Muscle of leg (tissue), 11 donors: ENCODE measurements around the gene LRRC15. TPM values are rescaled to one million over a fixed set of nuclear protein-coding genes. Genes with fewer than 3 reads are reported as not detected.

ENCODE experiments used
- DNase-seq: peaks from one replicate; pipeline ENCODE4 v3.0.0; 2013
- H3K27ac ChIP-seq: one replicate; pipeline ENCODE4 v1.5.1; 2013; ENCODE audit warnings: mild to moderate bottlenecking, low read length, control low read depth
- H3K27me3 ChIP-seq: one replicate; pipeline ENCODE4 v1.6.1; 2013; ENCODE audit warnings: low read length; ENCODE audit not compliant: control insufficient read depth, insufficient read depth
- H3K36me3 ChIP-seq: one replicate; pipeline ENCODE4 v1.6.1; 2013; ENCODE audit warnings: low read length; ENCODE audit not compliant: control insufficient read depth, insufficient read depth
- H3K4me1 ChIP-seq: one replicate; pipeline ENCODE4 v1.6.1; 2013; ENCODE audit warnings: low read length; ENCODE audit not compliant: control insufficient read depth, insufficient read depth
- H3K4me3 ChIP-seq: one replicate; pipeline ENCODE4 v1.5.1; 2013; ENCODE audit warnings: low read length, control low read depth
- H3K9me3 ChIP-seq: replicated peaks from 2 replicates; pipeline ENCODE4 v1.6.1; 2013; ENCODE audit warnings: low read depth, low read length; ENCODE audit not compliant: control insufficient read depth
- WGBS: methylation state at CpG from one replicate; pipeline ENCODE4 v1.1.5; 2013; ENCODE audit warnings: missing lambda C conversion rate; ENCODE audit not compliant: insufficient coverage; 5-methylcytosine and 5-hydroxymethylcytosine counted together
- polyA plus RNA-seq, 8 donors: library from polyadenylated mRNA; unstranded; fragments of 120-200 nt; gene quantifications; one replicate each; pipeline versions ENCODE4 v1.2.1 to v1.2.3, GENCODE V29; 2013; ENCODE audit warnings: inconsistent platforms in 1 of 8, low replicate concordance in 1 of 8; ENCODE audit not compliant: insufficient read length in 8 of 8, insufficient read depth in 1 of 8
- total RNA-seq: library from RNA; stranded (reverse); fragments of 120-200 nt; gene quantifications from one replicate; pipeline ENCODE4 v1.2.4, GENCODE V29; 2013

The LRRC15 gene
- total and polyA plus RNA-seq, 9 donors = 0.23 to 1.7 (median 0.61) TPM

- Histone ChIP-seq H3K27me3 (peaks cover 41% of the 10 kb centered on the region), H3K27ac (peak overlapping the region; percentile 15), H3K4me3 (no peak overlapping the region), H3K9me3 (no peaks in the 10 kb centered on the region), H3K36me3 (no peaks in the 10 kb centered on the region), H3K4me1 (peaks cover 57% of the 10 kb centered on the region)
- peak; percentile 59 for DNase-seq
- 100% methylated on average over 1 of the region's 14 CpGs for WGBS
Measured at GRCh38 chr3:194328942-194329582, 40.5 kb downstream of the LRRC15 start.

GRCh38 chr3:194328053-194328657 is 41.4 kb downstream of the LRRC15 start:
- WGBS = 53% methylated on average over 19 of the region's 27 CpGs

GRCh38 chr3:194327218-194328052 is 42.1 kb downstream of the LRRC15 start:
- Histone ChIP-seq H3K36me3 (no peaks in the 10 kb centered on the region), H3K27ac (peak overlapping the region; percentile 14), H3K4me1 (peaks cover 56% of the 10 kb centered on the region), H3K9me3 (no peaks in the 10 kb centered on the region), H3K4me3 (no peak overlapping the region), H3K27me3 (peaks cover 33% of the 10 kb centered on the region)
- WGBS = 83% methylated on average over 4 of the region's 5 CpGs
- DNase-seq = no peak

More at GRCh38 chr3:194328053-194328657, 41.4 kb downstream of the LRRC15 start:
- Histone ChIP-seq H3K27me3 (peaks cover 34% of the 10 kb centered on the region), H3K4me1 (peaks cover 57% of the 10 kb centered on the region), H3K4me3 (no peak overlapping the region), H3K36me3 (no peaks in the 10 kb centered on the region), H3K27ac (peak overlapping the region; percentile 14), H3K9me3 (no peaks in the 10 kb centered on the region)
- peak; percentile 46 for DNase-seq

- peaks cover 53% of the 10 kb centered on the region for H3K4me1 ChIP-seq
- 100% methylated on average over 2 of the region's 2 CpGs for WGBS
- no peak overlapping the region for H3K4me3 ChIP-seq
- H3K9me3 ChIP-seq = no peaks in the 10 kb centered on the region
- no peak overlapping the region for H3K27ac ChIP-seq
- H3K36me3 ChIP-seq = no peaks in the 10 kb centered on the region
- no peak for DNase-seq
- peaks cover 33% of the 10 kb centered on the region for H3K27me3 ChIP-seq
Measured at GRCh38 chr3:194326968-194327217, 42.6 kb downstream of the LRRC15 start.

- Histone ChIP-seq H3K4me3 (no peak overlapping the region), H3K4me1 (peaks cover 48% of the 10 kb centered on the region)
Measured at GRCh38 chr3:194326192-194326967, 43.2 kb downstream of the LRRC15 start.

GRCh38 chr3:194325424-194326153 is 44.0 kb downstream of the LRRC15 start:
- 45% methylated on average over 12 of the region's 15 CpGs for WGBS
- DNase-seq = no peak
- Histone ChIP-seq H3K36me3 (no peaks in the 10 kb centered on the region), H3K4me3 (no peak overlapping the region), H3K27ac (no peak overlapping the region), H3K27me3 (peaks cover 30% of the 10 kb centered on the region), H3K9me3 (no peaks in the 10 kb centered on the region), H3K4me1 (peaks cover 40% of the 10 kb centered on the region)

More at GRCh38 chr3:194326192-194326967, 43.2 kb downstream of the LRRC15 start:
- no peaks in the 10 kb centered on the region for H3K9me3 ChIP-seq
- no peaks in the 10 kb centered on the region for H3K36me3 ChIP-seq
- no peak for DNase-seq
- H3K27me3 ChIP-seq = peaks cover 30% of the 10 kb centered on the region
- no peak overlapping the region for H3K27ac ChIP-seq
- WGBS = 69% methylated on average over 6 of the region's 15 CpGs

- Histone ChIP-seq H3K4me3 (no peak overlapping the region), H3K4me1 (peaks cover 33% of the 10 kb centered on the region), H3K27me3 (peaks cover 30% of the 10 kb centered on the region), H3K9me3 (no peaks in the 10 kb centered on the region), H3K27ac (no peak overlapping the region), H3K36me3 (no peaks in the 10 kb centered on the region)
- DNase-seq = no peak
- WGBS = 100% methylated on average over 3 of the region's 3 CpGs
Measured at GRCh38 chr3:194324823-194325327, 44.7 kb downstream of the LRRC15 start.

GRCh38 chr3:194323785-194324735 is 45.5 kb downstream of the LRRC15 start:
- DNase-seq = peak; percentile 79
- Histone ChIP-seq H3K27ac (peak overlapping the region; percentile 75), H3K27me3 (peaks cover 32% of the 10 kb centered on the region), H3K9me3 (peaks cover 4% of the 10 kb centered on the region), H3K4me1 (peaks cover 25% of the 10 kb centered on the region), H3K4me3 (peak overlapping the region; percentile 25), H3K36me3 (no peaks in the 10 kb centered on the region)
- 10% methylated on average over 36 of the region's 39 CpGs for WGBS
